NK-92 (cell line): ENCODE results near the gene COL4A6.
"Not testable (repeated sequence)": the region's sequence is repeated elsewhere in the genome, so short reads cannot be mapped to it uniquely, and the experiment has no call there.

Experiments used
- DNase-seq: peaks from one replicate; lab custom pipeline; 2025; ENCODE audit not compliant: unreplicated experiment; lab: John Stamatoyannopoulos, UW

COL4A6 gene

DNA sequence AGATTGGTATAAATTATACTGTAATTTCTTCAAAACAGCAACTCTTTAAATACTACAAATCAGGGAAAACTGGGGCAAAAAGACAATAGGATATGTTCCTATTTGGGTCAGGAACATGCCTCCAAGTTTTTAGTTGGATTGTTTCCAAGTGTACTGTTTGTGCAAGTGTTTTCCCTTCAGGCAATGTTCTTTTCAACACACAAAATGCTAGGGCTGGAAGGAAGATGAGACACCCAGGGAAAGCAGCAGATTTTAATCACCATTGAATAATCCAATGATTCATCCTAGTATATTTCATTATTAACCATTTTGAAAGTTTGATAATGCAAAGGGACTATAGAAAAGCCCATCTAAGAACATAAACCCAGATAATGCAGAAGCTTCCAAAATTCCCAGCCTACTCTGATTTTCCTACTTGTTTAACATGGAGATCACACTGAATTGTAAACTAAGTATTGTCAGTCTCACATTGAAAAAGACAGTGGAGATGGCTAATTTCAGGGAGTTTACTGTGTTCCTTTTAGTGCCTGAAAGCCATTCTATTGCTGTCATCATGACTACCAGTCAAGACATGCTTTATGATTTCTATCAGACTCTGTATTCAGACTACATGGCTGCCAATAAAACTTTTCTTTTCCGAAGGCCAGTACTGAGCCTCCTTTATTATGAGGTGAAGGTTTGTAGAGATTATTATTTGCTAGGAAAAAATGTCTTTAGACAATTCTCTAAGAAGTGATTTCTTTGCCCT lies 38.6 kb downstream of the COL4A6 start:
- no peak for DNase-seq

DNA sequence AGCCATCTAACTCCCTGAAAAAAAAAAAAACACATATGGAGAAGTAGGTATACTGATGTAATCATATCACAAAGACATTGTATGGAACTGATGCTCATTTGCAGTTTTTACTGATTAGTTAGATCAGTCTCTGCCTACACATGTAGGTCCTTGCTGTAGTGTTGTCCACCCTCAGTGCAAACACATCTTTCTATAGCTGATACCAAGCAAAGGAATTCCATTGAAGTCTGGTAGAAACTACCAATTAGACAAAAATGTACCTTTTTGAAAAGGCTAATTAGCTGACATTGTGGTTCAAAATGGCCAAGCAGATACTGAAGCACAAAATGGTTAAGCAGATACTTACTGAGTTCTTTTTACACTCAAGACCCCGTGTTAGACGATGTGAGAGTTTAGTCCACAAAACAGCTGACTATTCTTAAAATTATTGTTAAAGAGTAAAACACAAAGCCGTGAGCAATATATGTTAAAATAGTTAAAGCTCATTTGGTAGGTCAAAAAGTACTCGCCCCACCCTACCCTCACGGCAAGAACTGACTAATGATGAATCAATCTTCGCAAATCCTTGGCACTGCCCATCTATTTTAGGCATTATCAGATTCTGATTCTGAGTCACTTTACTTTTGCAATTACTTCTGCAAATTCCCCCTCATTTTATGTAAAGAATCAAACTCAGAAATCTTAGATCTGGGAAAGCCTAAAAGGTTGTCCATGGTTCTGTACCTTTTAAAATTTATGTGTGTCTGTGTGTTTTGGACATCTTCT lies 40.4 kb downstream of the COL4A6 start:
- no peak for DNase-seq

DNA sequence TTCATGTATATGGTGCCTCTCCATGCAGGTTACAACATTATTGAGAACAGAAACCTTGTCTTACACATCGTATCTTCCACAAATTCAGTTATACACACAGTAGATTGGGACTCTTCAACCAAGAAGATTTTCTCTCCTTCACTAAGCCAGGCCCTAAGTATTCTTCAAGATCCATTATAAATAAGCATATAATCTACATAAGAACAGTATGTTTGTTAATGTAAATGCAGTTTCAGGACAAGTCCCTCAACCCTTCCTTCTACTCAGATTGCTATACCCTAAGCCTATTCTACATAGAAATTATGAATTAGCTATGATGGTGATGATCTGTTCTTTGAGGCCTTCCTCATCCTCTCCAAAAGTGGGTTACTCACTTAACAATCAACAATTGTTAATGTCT lies 41.2 kb downstream of the COL4A6 start:
- DNase-seq, result no peak

DNA sequence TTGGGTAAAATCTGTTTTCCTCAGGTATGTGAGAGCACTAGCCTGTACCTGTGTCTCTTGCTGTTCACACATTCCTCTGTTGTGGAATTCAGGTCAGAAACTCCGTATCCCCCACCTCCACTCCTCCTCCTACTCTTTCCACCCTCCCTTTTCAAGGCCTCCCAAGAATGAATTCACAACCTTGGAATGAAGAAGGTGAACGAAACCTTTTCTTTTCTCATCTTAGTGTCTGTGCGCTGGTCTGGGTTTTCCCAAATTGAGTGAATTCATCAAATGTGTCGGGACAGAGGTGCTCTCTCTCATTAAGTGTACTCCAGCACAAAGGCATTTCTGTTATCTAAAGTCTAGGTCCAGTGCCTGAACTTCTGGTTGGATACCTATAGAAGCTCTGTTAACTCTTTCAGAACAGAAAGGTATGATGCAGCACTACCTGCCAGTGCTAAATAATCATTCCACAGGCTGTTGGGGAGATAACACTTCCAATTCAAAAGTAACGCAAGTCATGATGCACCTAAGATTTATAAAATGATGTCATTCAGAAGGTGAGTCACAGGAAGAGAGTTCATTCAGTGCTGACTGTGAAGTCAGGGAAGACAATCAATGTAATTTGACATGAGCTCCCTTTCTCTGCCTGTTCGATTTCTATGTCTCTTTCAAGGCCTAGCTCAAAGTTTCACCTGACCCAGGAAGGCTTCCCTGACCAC lies 41.9 kb downstream of the COL4A6 start:
- no peak for DNase-seq

DNA sequence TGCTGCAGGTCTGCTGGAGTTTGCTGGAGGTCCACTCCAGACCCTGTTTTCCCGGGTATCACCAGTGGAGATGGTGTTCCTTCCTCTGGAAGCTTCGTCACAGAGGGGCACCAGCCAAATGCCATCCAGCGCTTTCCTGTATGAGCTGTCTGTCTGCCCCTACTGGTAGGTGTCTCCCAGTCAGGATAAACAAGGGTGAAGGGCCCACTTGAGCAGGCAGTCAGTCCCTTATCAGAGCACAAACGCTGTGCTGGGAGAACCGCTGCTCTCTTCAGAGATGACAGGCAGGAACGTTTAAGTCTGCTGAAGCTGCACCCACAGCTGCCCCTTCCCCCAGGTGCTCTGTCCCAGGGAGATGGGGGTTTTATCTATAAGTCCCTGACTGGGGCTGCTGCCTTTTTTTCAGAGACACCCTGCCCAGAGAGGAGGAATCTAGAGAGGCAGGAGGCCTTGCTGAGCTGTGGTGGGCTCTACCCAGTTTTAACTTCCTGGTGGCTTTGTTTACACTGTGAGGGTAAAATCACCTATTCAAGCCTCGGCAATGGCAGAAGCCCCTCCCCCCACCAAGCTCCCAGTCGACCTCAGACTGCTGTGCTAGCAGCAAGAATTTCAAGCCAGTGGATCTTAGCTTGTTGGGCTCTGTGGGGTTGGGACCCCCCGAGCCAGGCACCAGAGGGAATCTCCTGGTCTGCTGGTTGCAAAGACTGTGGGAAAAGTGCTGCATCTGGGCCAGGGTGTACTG lies 47.1 kb downstream of the COL4A6 start:
- DNase-seq, result not testable (repeated sequence)

DNA sequence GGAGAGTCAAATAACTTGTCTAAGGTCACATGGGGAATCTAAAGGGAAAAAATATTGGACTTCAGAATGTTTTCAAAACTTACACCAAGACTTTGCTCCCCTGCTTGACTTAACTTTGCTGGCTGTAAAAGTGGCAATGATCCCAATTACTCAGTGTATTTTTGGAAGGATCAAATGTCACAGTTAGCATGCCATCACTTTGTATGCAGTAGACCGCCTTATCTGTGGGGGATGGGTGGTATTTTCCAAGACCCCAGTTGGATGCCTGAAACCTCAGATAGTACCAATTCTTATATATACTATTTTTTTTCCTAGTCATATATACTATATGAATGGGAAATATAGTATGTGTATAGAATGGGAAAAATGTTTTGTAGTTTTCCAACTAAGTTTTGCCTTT lies 53.4 kb downstream of the COL4A6 start:
- DNase-seq, result no peak

DNA sequence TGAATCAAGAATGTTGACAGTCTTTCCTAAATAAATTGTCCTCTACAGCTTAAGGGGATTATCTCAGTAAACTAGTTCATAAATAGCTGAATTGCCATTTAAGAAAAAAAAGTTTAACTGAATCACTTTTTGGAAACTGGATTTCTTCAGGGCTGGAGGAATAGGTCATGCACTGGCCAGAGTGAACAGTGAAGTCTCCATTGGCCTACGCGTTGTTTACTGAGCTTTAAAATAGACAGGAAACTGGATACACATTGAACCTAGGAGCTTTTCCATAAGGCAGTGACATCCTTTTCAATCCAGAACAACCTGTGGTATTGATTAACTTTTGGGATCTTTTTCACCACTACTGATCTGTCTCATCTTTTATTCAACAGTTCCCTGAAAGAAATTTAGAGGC lies 58.0 kb downstream of the COL4A6 start:
- no peak for DNase-seq

DNA sequence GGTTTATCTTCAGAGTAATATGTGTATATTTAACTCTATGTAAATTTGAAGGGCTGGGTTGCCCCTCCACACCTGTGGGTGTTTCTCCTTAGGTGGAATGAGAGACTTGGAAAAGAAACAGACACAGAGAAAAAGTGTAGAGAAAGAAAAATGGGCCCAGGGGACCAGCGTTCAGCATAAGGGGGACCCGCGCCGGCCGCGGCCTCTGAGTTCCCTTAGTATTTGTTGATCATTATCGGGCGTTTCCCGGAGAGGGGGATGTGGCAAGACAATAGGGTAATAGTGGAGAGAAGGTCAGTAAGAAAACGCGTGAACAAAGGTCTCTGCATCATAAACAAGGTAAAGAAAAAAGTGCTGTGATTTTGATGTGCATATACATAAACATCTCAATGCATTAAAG lies 61.4 kb downstream of the COL4A6 start:
- not testable (repeated sequence) for DNase-seq

DNA sequence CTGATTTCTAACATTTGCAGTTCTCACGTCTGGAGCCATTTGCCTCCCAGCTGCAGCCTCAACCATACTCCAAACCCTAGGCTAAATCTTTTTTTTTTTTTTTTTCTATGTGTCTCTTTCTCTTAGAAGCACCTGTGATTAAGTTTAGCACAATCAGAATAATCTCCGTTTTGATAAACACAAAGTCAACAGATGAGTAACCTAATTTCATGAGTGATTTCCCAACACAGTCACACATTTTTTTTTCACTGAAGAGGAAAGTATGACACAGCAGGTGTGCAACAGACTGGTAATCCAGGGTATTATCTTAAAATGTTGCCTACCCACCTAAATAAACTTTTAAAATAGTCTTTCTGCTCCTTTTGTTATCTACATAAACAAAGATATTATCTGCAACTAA lies 62.6 kb downstream of the COL4A6 start:
- not testable (repeated sequence) for DNase-seq

DNA sequence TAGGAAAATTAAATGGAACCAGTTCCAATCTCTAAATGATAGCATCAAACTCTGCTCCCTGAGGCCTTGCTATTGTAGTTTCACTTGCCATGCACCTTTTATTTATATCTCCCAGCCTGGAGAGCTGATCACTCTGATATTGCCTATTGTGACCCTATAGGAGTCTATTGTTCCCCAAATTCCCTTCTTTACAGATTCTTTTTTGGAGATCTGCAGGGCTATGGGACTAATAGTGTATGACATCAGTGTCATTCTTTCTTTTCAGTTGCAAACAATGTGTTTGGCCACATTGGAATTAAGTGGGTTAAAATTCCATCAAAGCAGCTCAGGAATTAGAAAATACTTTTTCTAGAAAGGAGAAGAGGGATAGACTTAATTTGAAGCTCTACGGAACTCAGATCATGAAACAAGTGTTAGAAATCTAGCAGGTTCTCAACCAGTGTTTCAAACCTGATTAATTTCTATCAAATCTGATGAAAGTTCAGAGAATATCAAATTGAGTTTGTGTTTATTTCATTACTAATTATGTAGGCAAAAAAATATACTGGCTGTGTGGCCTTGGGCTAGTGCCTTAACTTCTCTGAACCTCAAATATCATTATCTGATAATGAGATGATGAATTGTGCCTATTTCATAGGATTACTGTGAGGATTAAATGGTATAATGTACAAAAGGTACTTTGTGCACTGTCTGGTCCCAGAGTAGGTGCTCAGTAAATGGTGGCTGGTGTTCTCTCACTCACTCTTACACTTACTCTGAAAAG lies 71.4 kb downstream of the COL4A6 start:
- no peak for DNase-seq

DNA sequence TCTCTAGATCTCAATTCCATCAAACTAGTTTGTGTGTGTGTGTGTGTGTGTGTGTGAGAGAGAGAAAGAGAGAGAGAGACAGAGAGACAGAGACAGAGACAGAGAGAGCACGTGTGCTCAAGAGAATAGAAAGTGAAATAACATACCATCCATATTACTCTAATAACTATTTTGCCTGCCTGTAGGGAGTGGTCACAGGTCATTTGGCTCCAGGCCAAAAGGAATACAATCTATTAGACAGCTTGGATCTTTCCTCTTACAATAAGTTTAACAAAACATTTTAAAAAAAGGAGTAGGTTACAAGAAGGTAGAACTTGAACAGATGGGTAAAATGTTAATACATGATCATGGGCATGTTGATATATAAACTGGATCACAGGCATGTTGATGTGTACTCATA lies 76.2 kb downstream of the COL4A6 start:
- no peak for DNase-seq

DNA sequence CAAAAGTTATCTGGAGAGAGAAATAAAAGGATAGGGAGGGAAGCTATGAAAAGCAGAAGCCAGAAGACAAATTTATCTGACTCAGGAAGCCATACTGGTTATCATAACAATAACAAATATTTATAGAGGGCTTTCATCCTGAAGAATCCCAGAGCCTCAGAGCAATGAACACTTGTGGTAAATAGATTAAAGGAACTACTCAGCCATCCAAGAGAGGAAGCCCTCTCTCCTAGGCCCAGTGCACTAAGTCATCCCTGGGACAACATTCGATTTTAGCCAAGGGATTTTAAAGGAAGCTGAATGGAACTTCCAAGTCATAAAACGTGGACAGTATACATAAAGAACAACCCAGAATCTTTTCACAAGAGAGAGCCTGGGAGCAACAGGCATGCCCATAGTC lies 76.9 kb downstream of the COL4A6 start:
- DNase-seq, result no peak

DNA sequence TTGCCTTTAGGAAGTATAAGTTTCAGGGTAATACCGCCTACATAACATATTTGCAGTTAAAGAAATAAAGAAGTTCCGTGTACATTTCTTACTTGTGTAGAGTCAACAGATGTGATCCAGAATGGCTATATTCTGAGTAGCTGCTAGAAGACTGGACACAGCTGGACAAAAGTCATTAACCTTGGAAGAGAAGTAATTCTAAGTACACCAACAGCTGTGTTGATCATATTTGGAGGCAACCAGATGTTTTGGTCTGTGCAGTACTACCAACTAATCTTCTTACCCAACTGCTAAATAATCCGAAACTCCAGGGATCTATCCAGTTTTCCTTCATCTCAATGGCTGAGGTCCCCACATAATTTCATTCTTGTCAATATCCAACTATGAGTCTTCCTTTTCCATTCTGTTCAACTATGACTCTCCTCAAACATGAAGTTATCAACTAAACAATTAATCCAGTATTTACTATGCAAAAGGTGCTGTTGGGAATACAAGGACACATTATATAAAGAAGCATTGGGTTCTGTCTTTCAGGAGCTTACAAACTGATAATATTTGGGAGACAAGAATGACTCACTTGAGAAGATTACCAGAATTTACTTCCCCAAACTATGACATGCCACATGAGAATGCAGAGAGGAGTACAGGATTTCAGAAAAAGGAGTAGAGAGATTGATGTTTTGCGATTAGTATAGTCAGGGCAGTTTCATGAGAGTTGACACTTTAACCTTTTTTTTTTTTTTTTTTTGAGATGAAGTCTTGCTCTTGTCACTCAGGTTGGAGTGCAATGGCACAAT lies 78.2 kb downstream of the COL4A6 start:
- no peak for DNase-seq

DNA sequence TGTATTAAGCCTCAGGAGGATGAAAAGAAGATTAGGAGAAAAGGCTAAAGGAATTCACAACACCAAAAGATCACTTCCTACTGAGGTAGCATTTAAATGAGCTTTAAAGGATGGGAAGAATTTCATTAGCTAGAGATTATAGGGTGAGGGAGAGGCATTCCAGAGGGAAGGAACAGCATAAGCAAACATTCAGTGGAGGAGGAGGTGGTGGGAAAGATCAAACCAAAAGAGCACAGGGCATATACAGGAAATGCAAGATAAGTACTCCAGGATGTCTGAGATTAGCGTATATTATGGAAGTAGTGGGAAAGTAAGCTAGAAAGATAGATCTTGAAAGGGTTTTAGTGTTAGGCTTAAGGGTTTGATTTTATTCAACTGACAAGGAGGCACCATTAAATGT lies 84.8 kb downstream of the COL4A6 start:
- DNase-seq, result no peak

DNA sequence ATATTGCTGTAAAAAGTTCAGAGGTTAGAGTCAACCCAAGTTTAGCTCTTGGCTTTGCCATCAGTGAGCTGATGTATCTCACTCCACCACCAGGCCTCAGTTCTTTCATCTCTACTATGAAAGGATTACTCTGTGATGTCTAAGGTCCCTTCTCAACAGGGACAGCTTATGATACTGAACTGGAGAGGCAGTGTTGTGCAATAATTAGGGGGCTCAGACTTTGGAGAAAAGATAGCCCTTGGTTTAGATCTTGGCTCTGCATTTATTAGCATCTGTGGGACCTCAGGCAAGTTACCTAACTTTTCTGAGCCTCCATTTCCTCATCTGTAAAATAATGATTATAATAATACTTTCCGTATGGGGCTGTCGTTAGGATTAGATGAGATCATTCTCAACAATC lies 89.0 kb downstream of the COL4A6 start:
- no peak for DNase-seq

DNA sequence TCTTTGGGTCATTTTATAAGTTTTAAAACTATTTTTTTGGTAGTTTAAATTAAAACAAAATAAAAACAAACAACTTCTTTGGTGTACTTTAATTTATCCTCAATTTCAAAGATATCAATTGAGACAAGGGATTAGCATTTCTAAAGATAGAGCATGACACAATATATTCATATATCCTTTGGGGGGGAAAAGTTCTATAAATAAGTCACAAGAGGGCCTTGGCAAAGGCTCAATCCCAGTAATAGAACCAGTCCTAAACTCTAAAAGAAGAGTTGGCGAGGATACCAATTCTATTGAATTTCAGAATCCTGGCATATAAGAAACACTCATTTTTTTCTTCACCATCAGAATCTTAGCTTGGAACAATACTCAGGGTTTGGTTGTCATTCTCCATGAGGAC lies 89.7 kb downstream of the COL4A6 start:
- no peak for DNase-seq

DNA sequence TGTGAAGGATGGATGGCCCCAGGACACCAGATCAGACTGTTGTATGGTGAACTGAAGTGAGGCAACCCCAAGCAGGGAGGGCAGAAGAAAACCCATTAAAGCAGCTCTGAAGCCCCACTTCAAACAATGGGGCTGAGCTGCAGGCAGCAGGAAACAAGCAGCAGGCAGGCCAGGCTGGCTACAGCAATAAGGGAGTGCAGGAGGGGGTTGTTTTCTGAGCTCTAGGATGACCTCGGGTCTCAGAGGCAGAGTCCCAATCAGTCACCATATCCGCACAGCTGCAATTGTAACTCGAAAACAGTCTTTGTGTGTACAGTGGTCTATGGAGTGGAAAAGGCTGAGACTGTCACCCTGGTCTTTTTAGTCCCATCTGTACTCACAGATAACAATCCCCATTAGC lies 90.4 kb downstream of the COL4A6 start:
- DNase-seq, result no peak

DNA sequence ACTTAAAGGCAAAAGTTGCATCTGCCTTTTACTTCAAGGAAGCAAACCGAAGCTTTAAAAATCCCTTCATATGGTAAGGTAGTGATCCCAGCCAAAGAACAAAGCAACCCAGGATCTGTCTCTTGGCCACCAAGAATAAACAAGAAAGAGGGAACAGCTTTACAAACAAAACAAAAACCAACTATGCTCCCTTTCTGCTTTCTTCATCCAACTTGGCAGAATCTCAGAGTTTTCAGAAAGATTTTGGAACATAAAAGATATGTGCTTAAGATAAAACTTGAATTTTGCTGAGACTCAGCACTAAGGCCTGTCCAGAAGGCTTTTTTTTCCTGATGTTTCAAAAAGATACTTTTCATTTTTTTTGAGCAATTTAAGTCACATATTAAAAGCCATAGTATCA lies 94.0 kb downstream of the COL4A6 start:
- DNase-seq, result no peak

DNA sequence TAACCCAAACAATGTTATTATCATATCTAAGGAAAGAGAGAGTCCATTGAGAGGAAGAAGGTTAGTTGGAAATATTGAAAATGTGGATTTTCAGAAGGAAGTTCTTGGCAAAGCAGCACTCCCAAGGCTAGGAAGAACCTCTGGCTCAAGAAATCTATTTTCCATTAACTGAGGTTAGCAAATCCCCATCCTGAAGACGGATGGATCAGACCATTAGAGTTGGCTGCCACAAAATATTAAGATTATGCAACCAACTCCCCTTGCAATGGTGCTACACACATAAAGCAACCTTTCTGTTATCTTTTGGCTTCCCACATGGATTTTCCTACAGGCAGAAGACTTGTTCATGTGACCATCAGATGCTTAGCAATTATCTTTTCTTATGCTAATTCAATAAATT lies 96.3 kb downstream of the COL4A6 start:
- DNase-seq, result no peak

DNA sequence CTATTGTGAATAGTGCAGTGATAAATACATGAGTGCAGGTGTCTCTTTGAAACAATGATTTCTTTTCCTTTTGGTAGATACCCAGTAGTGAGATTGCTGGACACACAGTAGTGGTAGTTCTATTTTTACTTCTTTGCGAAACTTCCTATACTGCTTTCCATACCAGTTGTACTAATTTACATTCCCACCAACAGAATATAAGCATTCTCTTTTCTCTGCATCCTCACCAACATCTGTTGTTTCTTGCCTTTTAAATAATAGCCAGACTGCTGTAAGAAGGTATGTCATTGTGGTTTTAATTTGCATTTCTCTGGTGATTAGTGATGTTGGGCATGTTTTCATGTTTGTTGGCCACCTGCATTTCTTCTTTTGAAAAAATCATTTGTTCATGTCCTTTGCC lies 105.9 kb downstream of the COL4A6 start:
- DNase-seq, result no peak
